SHP77 treated with DMSO at 0.1 percent for 48 hours (cell line): Measurements from ENCODE around the gene DDX49.
"Not testable (repeated sequence)": the region's sequence is repeated elsewhere in the genome, so short reads cannot be mapped to it uniquely, and the experiment has no call there.

Source experiments
- DNase-seq: peaks from one replicate; lab custom pipeline; 2025; lab: John Stamatoyannopoulos, UW

The DDX49 gene

DNA sequence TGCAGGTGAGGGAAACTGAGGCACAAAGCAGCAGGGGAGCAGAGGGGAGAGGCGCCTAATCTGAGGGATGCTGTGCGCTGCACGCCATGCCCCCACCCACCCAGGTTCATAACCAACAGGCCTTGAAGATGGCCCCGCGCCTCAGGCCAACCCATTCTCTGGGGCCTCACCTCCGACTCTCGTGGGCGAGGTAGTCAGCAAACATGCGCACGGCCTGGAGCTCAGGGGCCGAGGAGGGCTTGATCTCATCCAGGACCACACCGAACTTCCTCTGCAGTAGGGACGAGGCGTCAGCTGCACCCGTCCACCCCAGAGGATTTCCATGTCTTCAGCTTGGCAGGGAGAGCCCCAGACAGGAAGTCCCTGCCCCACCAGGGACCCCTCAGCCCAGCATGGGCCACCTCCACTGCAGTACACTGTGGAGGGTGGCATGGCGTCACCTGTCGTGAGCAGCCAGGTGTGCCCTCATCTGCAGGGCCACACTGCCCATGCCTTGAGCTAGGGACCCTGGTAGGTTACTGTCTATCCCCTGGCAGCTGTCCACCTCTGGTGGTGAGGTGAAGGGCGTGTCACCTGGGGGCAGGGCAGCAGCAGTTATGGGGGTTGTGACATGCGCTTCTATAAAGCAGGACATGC is 8.6 kb upstream of the DDX49 start:
- DNase-seq: no peak

DNA sequence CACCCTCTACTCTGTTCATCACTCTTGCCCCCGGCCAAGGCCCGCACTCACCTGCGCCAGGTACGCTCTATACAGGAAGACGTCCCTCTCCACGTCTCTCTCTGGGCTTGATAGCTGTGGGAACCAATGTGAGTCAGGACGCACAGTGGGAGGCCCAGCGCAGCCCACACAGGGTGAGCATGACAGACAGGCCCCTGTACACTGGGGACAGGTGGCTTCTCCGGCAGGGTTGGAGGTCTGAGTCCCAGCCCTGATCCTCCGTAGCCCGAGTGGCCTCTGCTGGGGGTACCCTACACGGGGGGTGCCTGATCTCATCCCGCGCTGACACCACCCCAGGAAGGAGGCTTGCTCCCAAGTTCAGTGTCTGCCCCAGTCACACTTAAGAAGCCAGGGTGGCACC is 6.6 kb upstream of the DDX49 start:
- DNase-seq: no peak

DNA sequence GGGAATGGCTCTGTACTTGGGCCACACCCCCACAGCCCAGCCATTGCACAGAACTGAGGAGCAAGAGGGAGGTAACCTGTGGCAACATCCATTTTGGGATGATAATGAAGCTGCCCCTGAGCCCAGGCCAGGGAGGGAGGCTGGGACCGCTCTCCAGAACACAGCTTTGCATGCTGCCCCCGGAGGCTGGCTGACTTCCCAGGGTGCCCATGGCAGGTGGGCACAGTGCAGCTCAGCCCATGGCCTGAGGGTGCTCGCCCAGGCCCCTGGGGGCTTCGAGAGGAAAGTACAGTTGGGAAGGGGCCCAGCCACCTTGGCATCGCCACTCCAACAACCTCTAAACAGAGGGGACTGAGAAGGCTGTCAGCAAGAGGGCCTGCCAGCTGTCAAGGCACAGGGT is 6.0 kb upstream of the DDX49 start:
- no peak for DNase-seq

DNA sequence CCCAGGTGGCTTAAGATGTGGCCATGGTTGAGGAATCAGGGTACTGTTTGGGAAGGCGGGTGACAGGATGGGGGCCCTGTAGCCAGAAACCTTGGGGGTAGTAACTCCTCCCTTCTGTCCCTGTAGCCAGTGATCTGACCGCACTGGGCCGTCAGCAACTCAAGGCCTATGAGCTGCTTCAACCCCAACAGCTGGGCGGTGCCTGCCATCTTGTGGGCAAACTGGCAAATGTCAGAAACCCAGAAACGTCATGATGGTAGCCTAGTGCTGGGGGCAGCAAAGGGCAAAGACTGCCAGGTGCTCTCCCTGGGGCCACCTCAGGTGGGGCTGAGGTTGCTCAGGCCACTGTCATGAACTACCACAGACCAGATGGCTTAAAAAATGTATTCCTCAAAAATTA is 3.9 kb upstream of the DDX49 start:
- no peak for DNase-seq

DNA sequence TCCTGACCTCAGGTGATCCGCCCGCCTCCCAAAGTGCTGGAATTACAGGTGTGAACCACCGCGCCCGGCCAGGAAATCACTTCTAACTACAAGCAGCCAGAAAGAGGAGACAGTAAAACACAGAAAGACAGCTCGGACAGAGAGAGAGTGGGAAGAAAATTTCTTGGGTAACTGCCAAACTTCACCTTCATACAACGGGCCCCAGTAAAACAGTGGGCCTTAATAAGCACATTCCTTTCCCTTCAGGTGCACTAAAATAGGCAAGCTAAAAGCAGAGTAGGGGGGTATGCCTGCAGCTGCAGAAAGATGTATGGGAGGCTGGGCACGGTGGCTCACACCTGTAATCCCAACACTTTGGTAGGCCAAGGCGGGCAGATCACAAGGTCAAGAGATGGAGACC is 1.9 kb upstream of the DDX49 start:
- DNase-seq: not testable (repeated sequence)

DNA sequence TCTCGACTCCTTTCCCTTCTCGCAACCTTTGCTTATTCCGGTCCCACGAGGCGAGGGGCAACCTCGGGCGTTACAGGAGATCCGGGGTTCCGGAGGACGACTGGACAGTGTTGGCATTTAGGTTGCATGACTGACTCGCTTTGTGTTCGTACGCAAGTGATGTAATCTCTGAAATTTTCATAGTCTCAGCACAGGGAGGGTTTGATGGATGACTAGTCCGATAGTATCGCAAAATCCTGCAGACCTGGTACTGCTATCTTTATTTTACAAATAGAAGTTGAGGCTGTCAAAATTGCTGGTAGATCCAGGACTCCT is 342 bp downstream of the DDX49 start:
- DNase-seq: no peak

DNA sequence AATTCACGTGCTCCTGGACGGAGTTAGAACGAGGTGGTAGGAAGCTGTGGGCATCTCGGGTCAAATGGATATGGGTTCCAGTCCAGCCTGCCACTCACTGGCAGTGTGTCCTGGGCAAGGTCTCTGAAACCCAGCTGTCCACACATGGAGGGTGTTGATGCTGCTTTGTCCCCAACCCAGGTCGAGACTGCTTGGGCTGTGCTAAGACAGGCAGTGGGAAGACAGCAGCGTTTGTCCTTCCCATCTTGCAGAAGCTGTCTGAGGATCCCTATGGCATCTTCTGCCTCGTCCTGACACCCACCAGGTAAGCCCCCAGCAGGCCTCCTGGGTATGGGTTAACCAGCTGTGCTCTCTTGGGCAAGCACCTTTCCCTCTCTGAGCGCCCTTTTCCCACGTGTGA is 885 bp downstream of the DDX49 start:
- DNase-seq: no peak

DNA sequence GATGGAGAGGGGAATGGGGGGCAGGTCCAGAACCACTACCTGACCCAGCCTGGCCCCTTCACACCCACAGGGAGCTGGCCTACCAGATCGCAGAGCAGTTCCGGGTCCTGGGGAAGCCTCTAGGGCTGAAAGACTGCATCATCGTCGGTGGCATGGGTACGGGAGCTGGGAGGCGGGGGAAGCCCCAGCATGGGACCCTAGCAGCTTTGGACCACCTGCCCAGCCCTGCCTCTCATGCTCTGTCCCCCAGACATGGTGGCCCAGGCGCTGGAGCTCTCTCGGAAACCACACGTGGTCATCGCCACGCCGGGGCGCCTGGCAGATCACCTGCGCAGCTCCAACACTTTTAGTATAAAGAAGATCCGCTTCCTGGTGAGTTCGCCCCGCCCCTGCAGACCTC is 2.1 kb downstream of the DDX49 start:
- no peak for DNase-seq

DNA sequence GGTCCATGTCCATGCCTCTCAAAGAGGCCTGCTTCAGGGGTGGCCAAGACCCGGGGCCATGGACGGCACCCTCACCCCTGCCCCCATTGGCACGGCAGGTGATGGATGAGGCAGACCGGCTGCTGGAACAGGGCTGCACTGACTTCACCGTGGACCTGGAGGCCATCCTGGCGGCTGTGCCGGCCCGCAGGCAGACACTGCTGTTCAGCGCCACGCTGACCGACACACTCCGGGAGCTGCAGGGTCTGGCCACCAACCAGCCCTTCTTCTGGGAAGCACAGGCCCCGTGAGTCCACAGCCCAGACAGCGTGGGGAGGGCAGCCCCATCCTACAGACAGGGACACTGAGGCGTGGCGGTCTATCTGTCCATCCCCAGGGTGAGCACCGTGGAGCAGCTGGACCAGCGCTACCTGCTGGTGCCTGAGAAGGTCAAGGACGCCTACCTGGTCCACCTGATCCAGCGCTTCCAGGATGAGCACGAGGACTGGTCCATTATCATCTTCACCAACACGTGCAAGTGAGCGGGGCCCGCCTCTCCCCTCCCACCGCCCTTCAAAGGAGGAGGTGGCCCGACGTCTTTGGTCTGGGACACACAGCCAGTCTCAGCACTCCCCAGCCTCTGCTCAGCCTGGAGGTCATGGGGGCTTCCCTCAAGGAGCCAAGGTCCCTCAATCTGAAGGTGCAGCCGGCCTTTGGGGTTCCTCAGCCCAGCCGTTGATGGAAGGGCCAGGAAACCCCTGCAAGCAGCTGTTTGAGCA is 2.9 kb downstream of the DDX49 start:
- DNase-seq: no peak

DNA sequence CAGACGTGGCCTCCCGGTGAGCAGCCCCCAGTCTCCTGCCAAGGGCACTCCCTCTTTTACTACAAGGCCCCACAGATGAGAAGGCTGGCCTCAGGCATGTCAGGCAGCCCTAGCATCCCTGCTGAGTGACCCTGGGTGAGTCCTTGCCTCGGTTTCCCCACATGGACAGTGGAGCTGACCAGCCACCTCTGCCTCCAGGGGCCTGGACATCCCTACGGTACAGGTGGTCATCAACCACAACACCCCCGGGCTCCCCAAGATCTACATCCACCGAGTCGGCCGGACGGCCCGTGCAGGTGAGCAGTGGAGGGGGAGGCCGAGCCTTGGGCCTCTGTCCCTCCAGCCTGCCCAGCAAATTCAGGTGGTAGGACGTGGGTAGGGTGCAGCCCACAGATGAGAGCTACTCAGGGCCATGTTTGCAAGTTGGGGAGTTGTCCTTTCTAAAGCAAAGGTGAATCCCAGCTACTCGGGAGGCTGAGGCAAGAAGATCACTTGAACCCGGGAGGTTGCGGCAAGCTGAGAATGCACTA is 5.2 kb downstream of the DDX49 start:
- no peak for DNase-seq

DNA sequence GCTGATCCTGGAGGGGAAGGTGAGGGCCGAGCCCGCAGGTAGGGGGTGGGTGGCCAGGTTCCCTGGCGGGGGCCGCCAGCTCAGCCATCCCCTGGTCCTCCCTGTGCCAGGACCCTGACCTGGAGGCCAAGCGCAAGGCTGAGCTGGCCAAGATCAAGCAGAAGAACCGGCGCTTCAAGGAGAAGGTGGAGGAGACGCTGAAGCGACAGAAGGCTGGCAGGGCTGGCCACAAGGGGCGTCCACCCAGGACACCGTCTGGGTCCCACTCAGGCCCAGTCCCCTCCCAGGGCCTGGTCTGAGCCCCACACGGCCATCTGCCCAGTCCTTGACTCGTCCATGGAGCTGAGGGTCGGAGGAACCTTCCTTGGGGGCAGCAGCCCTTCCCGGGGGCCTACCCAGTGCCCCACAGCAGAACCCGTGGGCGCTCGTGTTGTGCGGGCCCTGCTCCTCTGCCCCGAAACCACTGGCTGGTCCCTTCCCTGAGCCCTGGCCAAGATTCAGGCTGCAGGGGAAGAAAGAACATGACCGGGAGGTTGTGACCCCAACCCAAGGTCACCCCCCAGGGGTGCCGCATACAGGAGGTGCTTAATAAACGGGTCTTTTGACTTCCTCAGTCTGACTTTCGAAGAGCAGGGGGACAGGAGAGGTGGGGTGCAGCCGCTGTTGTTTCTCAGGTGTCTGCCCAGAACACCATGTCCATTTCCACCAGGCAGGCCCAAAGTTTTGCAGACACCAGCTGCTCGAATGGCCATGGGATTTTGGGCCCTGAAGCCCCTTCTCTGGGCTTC is 8.7 kb downstream of the DDX49 start:
- DNase-seq: no peak

DNA sequence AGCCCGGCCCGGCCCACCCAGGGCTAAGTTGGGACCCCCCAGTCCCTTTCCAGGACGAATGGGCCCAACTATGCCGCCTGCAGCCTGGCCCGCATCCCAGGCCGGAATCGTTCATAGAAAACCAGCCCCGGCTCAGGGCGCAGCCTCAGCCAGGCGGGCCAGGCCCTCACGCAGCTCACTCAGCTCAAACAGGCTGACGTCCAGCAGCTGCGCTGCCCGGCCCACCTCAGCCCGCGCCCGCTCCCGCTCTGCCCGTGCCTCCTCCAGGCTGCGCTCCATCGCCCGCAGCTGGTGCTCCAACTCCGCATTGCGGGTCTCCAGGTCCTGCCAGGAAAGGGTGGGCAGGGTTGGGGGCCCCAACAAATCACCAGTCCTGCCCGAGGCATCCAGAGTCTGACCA is 9.8 kb downstream of the DDX49 start:
- no peak for DNase-seq

DNA sequence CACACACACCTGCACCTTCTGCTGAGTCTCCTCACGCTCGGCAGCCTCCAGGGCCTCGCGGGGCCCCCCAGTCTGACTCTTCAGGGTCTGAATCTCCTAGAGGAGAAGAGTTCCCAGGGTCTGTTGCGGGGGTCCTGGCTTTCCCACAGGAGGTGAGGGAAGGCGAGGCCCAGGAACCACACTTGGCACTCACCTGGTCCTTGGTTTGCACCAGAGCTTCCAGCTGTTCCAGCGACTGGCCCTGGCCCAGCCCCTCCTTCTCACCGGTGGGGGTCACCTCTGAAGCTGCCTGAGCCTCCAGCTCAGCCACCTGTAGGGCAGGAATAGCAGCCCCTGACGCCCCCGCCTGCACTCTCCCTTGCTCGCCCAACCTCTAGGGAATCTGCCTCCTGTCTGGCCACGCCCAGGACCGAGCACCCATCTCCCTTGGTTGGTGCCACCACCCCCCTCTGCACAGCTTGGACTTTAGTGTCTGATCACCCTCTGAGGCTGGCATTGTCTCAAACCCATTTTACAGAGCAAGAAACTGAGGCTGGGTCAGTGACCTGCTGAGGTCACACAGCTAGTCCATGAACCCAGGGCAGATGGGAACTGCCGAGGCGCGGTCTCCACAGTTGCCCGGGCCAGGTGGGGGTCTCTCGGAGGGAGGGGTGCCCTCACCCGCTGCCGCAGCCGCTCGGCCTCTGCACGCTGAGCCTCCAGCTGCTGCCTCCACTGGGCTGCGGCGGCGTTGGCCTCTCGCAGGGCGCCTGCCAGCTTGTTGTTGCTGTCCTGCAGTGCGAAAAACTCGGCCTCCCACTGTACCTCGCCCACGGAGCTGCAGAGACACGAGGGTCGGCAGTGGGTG is 12.0 kb downstream of the DDX49 start:
- DNase-seq: no peak

DNA sequence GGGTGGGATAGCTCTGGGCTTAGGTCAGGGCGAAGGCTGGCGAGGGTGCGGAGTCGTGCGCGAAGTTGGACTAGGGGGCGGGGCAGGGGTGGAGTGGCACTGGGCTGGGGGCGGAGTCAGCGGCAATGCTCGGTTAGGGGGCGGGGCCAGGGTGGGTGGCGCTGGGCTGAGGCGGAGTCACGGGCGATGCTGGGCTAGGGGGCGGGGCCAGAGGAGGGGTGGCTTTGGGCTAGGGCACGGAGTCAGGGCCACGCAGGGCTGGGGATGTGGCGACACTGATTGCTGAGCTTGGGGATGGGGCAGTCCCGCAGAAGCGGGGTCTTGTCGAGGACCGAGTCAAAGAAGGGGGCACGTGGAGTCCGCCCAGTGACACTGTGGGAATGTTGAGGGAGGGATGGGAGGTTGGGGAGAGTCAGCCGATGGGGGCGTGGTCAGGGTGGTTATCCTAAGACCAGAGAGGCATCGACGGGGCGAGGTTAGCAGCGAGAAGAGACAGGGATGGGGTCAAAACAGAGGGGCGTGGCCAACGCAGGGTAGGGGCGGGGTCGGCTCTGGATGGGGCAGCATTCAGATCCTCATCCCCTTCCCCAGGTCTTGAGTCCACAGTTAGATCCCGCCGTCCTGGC is 12.8 kb downstream of the DDX49 start:
- DNase-seq: no peak

DNA sequence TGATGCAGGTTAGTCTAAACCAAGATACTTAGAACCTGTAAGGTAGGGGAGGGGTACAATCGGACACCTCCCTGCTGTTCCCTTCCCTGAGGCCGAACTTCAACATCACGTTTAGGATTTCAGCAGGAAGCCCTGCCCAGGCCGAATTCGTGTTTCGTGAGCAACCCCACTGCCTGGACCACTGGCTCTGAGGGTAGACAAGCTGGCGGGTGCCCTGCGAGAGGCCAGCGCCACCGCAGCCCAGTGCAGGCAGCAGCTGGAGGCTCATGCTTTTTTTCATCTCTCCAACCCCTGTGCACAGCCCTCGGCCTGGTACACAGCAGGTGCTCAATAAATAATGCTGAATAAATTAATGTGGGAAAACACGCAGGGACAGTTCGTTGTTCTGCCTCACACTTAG is 13.8 kb downstream of the DDX49 start:
- DNase-seq: no peak

DNA sequence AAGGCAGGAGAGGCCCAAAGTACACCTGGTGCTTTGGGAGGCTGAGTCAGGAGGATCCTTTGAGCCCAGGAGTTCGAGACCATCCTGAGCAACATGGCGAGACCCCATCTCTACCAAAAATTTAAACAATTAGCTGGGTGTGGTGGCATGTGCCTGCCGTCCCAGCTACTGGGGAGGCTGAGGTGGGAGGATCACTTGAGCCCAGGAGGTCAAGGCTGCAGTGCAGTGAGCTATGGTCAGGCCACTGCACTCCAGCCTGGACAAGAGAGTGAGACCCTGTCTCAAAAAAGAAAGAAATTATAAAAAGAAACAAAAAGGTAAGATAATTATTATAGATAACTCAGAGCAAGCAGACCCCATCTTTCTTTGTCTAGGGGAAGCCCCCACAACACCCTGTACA is 19.6 kb downstream of the DDX49 start:
- DNase-seq: no peak

DNA sequence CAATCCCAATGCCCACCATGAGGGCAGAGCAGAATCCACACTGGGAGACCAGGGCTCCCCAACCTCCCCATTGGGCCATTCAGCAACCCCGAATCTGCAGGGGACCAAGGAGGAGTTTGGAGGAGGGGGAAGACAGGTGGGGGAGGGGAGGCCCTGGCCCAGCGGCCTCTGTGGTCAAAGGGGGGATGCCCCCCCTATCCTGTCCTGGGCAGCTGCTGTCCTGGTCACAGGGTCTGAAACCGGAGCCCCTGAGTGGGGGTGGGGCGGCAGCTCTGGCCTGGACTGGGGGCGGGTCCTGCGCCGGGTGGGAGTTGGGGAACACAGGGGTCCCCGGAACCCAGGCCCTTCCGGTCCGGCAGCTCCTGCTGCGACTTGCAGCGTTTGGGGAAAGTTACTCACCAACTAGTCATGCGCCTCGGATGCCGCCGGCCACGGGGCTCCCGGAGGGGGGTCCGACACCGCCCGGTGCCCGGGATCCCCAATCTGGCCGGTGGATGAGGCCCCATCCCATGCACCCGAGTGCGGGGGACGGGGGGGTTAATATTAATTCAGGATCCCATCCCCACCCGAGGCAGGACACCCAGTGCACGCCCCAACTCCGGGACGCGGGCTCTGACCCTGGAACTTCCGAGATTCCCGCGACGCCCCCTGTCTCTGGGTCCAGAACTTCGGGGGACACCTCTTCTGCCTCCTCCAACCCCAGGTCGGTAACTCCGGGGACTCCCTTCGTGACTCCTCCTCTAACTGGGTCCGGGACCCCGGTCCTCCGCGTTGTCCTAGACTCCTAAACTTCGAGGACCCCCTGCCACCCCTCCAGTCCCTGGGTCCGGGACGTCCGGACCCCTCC is 20.6 kb downstream of the DDX49 start:
- no peak for DNase-seq

DNA sequence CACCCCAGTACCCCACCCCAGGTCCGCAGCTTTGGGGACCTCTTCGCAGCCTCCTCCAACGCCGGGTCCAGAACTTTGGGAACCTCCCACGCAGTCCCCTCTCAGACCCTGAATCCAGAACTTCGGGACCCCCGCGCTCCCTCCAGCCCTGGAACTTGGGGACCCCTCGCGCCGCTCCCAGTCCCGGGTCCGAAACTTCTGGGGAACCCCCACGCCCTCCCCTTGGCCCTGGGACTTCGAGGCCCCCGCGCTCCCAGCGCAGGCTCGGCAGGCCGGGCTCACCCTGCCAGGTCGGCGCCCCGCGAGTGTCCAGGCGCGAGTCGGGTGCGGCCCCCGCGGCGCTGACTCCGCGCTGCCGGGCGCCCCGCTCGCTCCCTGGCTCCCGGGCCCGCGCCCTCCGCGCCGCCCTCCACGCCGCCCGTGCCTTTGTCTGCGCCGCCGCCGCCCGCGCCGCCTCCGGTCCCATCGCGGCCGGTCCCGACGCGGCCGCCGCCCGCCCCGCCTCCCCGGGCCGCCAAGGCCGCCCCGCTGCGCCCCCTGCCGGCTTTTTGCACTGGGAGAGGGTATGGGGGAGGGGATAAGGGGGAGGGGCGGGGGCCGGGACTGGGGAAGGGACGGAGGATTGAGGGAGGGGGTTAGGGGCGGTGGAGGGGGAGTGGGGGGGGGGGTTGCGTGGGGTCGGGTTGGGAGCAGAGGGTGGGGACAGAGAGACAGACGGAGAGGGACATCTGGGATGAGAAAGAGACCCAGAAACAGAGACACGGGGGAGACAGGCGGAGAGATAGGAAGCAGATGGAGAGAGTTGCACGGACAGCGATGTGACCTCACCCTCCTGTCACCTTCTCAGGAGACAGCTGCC is 21.5 kb downstream of the DDX49 start, which contains the start of gene HOMER3:
HOMER3 (minus strand) TSS at position 449 of the 859 bp plus-strand sequence. CDS start 2,235 bp downstream, outside the sequence.
- DNase-seq: no peak

DNA sequence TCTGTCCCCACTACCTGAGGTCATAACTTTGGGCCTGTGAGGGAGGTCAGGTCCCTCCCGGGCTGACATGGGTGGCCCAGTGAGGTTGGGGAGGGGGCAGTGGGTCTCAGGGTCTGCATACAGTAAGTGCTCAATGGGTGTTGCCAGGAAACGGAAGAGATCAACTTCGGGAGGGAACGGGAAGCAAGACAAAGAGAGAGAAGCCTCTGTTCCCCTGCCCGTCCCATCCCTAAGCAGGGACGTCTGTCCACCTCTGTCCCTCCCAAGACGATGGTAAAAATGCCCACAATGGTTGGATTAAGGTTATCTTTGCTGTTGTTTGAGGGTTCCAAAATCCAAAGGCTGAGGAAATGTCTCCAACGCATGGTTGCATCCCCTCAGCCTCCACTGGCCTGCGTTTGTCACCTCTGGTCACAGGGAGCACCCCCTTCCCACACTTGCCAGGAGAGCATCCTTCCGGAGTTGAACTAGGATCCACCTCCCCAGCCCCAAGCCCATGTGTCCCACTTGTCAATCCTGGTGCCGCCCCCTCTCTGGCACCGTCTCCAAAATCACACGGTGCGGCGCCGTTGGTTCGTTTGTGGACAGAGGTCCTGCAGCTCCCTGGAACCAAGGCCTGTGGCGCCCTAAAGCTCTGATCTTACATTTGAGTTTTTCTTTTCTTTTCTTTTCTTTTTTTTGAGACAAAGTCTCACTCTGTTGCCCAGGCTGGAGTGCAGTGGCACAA is 22.3 kb downstream of the DDX49 start:
- no peak for DNase-seq
